Mesendoderm (in vitro differentiated cells): ENCODE measurements around the gene NES.
A peak's percentile ranks its signal among the peaks of the same experiment; 100 is the strongest.

Experiments
- DNase-seq: peaks from one replicate; pipeline ENCODE4 v3.0.0; 2013
- H2AK5ac ChIP-seq: 2 replicates; pipeline ENCODE4 v1.6.1; 2013; ENCODE audit warnings: low read length, inconsistent platforms
- H2BK120ac ChIP-seq: 2 replicates; pipeline ENCODE4 v1.6.1; 2013; ENCODE audit warnings: low read depth, mild to moderate bottlenecking, low read length, moderate library complexity, mixed read lengths
- H2BK15ac ChIP-seq: replicated peaks from 2 replicates; pipeline ENCODE4 v1.6.1; 2013; ENCODE audit warnings: low read depth, mild to moderate bottlenecking, moderate library complexity
- H2BK5ac ChIP-seq: 2 replicates; pipeline ENCODE4 v1.6.1; 2013; ENCODE audit warnings: low read length, inconsistent platforms
- H3K18ac ChIP-seq: 2 replicates; pipeline ENCODE4 v1.6.1; 2013; ENCODE audit warnings: mild to moderate bottlenecking, low read length, mixed read lengths
- H3K23ac ChIP-seq: one replicate; pipeline ENCODE4 v1.6.1; 2013; ENCODE audit warnings: low read length
- H3K27ac ChIP-seq: 2 replicates; pipeline ENCODE4 v1.5.1; 2013; ENCODE audit warnings: low read depth, mild to moderate bottlenecking, inconsistent platforms, low read length, moderate library complexity
- H3K27me3 ChIP-seq: 2 replicates; pipeline ENCODE4 v1.6.1; 2013; ENCODE audit warnings: low read length, control low read depth, mild to moderate bottlenecking, inconsistent platforms; ENCODE audit not compliant: insufficient read depth, poor library complexity
- H3K36me3 ChIP-seq: 2 replicates; pipeline ENCODE4 v1.6.1; 2013; ENCODE audit warnings: low read length, inconsistent platforms; ENCODE audit not compliant: control insufficient read depth, insufficient read depth
- H3K4ac ChIP-seq: one replicate; pipeline ENCODE4 v1.6.1; 2013; ENCODE audit warnings: low read depth, mild to moderate bottlenecking, low read length, moderate library complexity
- H3K4me1 ChIP-seq: 2 replicates; pipeline ENCODE4 v1.6.1; 2013; ENCODE audit warnings: low read depth, low read length, inconsistent platforms; ENCODE audit not compliant: control insufficient read depth
- H3K4me2 ChIP-seq: 2 replicates; pipeline ENCODE4 v1.6.1; 2013; ENCODE audit warnings: low read length
- H3K4me3 ChIP-seq: 2 replicates; pipeline ENCODE4 v1.5.1; 2013; ENCODE audit warnings: mild to moderate bottlenecking, low read length
- H3K56ac ChIP-seq: one replicate; pipeline ENCODE4 v1.6.1; 2013; ENCODE audit warnings: low read length
- H3K79me1 ChIP-seq: 2 replicates; pipeline ENCODE4 v1.6.1; 2013; ENCODE audit warnings: low read length, inconsistent platforms
- H3K79me2 ChIP-seq: 2 replicates; pipeline ENCODE4 v1.6.1; 2013; ENCODE audit warnings: mild to moderate bottlenecking, low read length; ENCODE audit not compliant: control insufficient read depth, insufficient read depth
- H3K9ac ChIP-seq: 2 replicates; pipeline ENCODE4 v1.6.1; 2013; ENCODE audit warnings: low read length, inconsistent platforms
- H4K5ac ChIP-seq: one replicate; pipeline ENCODE4 v1.6.1; 2013; ENCODE audit warnings: low read length
- H4K8ac ChIP-seq: one replicate; pipeline ENCODE4 v1.6.1; 2013; ENCODE audit warnings: low read depth, mild to moderate bottlenecking, control low read depth, low read length, moderate library complexity
- WGBS: extraction: QIAGEN DNeasy Blood & Tissue Kit; methylation state at CpG from one replicate; pipeline ENCODE4 v1.1.7; 2013; ENCODE audit warnings: low lambda C conversion rate, missing lambda C conversion rate; ENCODE audit not compliant: insufficient coverage; ENCODE audit errors: extremely low coverage; 5-methylcytosine and 5-hydroxymethylcytosine counted together

The NES gene

DNA sequence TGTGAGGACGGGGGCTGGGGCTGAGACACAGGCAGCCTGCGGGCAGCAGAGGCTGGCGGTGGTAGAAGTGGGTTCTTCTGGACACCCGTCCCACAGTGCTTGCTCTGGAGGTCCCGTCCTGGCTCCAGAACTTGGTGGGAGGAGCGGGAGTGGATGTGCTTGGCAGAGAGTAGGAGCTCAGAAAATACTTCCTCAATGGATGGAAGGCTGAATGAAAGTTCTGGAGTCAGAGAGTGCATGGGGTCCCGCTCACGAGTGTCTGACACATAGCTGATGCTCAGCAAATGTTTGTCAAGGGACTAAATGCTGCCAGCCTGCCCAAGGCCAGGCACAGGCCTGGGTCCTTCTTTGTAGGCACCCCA, 13.4 kb upstream of the NES start:
- no peak for DNase-seq
- Histone ChIP-seq H3K27ac (no peak overlapping the region), H3K4me1 (peaks cover 31% of the 10 kb centered on the region)

DNA sequence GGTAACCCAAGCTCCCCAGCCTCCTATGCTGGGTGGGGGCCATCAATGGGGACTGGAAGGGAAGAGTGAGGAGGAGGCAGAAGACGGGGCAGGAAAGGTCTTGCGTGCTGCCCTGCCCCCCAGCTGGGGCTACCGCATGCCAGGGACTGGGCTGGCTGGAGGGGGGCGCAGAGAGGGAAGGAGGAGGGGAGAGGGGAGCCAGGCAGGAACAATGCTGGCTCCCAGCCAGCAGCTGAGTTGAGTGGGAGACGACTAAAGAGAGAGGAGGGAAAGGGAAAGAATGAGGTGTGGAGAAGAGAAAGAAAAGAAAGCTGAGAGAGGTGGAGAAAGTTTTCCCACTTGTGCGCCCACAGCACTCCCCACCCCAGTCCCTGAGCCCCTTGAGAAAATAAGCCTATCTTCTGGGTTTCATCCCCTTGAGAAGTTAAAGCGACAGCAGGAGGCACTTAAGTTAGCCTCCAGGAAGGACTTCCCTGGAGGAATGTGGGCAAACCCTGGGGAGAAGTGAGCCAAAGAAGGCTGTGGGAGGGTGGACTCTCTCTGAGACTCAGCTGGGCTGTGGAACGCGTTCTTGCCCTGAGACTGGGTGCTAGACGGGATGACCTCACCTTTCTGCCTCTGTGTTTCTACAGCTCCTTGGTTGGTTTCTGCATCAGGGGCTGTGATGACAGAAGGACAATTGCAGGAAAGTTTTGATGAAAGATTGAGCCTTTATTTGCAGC, 12.9 kb upstream of the NES start:
- Histone ChIP-seq H3K56ac (peak overlapping the region; percentile 70), H2BK5ac (no peak overlapping the region), H3K4ac (no peak overlapping the region), H2BK120ac (no peak overlapping the region), H2BK15ac (no peak overlapping the region), H3K4me1 (peaks cover 31% of the 10 kb centered on the region), H3K36me3 (no peaks in the 10 kb centered on the region), H3K18ac (no peak overlapping the region), H3K4me3 (no peak overlapping the region), H3K27ac (no peak overlapping the region), H3K23ac (no peak overlapping the region), H3K9ac (peak overlapping the region; percentile 52), H2AK5ac (no peak overlapping the region), H4K5ac (no peak overlapping the region), H4K8ac (no peak overlapping the region), H3K27me3 (no peaks in the 10 kb centered on the region), H3K79me1 (no peaks in the 10 kb centered on the region), H3K4me2 (peak overlapping the region; percentile 30), H3K79me2 (no peaks in the 10 kb centered on the region)
- WGBS, result no CpG with 5 or more reads among the region's 10 CpGs
- peak; percentile 63 for DNase-seq

More for the DNA sequence above, 13.4 kb upstream of the NES start:
- H4K8ac ChIP-seq, result no peak overlapping the region
- no peak overlapping the region for H4K5ac ChIP-seq
- no peak overlapping the region for H2AK5ac ChIP-seq
- H2BK120ac ChIP-seq, result no peak overlapping the region
- no peaks in the 10 kb centered on the region for H3K36me3 ChIP-seq
- no peak overlapping the region for H3K4me3 ChIP-seq
- H3K23ac ChIP-seq, result no peak overlapping the region
- no peak overlapping the region for H3K9ac ChIP-seq
- no peaks in the 10 kb centered on the region for H3K79me2 ChIP-seq
- no peak overlapping the region for H2BK5ac ChIP-seq
- no peaks in the 10 kb centered on the region for H3K79me1 ChIP-seq
- H2BK15ac ChIP-seq, result no peak overlapping the region
- peak overlapping the region; percentile 31 for H3K56ac ChIP-seq
- no peak overlapping the region for H3K4me2 ChIP-seq
- WGBS, result no CpG with 5 or more reads among the region's 8 CpGs
- no peak overlapping the region for H3K4ac ChIP-seq
- H3K27me3 ChIP-seq, result no peaks in the 10 kb centered on the region
- peak overlapping the region; percentile 4 for H3K18ac ChIP-seq

DNA sequence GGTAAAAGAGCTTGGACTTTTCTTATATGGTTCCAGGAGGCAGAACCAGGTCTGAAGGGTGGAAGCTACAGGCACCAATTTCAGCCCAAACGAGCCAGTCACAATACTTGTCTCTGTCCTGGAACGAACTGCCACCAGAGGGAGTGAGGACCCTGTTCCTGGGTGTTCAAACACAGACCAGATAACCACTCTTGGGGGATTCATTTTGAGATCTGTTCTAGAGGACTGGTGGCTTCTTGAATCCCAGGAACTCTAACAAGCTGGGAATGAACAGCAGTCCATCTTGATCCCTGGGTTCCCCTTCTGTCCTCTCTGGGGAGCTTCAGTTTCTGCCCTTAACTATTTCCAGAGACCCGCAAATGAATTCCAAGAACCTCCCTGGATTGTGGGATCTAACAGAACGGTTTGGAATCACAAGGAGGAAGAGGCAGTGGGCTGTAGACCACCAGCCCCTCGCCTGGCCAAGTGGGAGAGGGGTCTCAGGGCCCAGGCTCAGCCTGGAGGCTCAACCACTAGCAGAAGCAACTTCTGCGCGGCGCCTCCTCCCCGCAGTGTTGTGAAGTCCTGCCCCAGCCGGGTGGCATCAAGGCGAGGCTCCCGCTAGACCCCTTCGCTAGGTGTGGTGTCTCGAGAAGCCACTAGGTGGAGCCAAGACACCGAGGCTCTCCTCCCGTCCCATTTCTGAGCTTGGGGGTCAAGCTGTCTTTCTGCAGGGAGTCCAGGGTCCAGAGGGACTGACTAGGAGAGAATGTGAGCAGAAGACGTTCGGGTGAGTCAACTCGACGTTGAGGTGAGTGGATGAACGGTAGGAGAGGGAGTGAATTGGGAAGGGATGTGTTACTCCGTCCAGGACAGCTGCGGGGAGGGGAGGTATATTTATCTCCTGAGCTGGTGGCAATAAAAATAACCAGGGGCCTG, 12.1 kb upstream of the NES start:
- no peak overlapping the region for H3K18ac ChIP-seq
- H3K36me3 ChIP-seq, result no peaks in the 10 kb centered on the region
- peak overlapping the region; percentile 30 for H3K4me2 ChIP-seq
- WGBS, result no CpG with 5 or more reads among the region's 23 CpGs
- H2BK120ac ChIP-seq, result no peak overlapping the region
- peak overlapping the region; percentile 76 for H3K56ac ChIP-seq
- no peak overlapping the region for H2BK15ac ChIP-seq
- H3K27me3 ChIP-seq, result no peaks in the 10 kb centered on the region
- no peak overlapping the region for H3K4me3 ChIP-seq
- no peak overlapping the region for H4K5ac ChIP-seq
- no peaks in the 10 kb centered on the region for H3K79me1 ChIP-seq
- H3K23ac ChIP-seq, result no peak overlapping the region
- peak overlapping the region; percentile 52 for H3K9ac ChIP-seq
- H2BK5ac ChIP-seq, result no peak overlapping the region
- H3K4ac ChIP-seq, result peak overlapping the region; percentile 10
- H4K8ac ChIP-seq, result no peak overlapping the region
- no peak overlapping the region for H2AK5ac ChIP-seq
- H3K27ac ChIP-seq, result no peak overlapping the region
- H3K79me2 ChIP-seq, result no peaks in the 10 kb centered on the region
- DNase-seq, result peak; percentile 93
- H3K4me1 ChIP-seq, result peaks cover 28% of the 10 kb centered on the region

DNA sequence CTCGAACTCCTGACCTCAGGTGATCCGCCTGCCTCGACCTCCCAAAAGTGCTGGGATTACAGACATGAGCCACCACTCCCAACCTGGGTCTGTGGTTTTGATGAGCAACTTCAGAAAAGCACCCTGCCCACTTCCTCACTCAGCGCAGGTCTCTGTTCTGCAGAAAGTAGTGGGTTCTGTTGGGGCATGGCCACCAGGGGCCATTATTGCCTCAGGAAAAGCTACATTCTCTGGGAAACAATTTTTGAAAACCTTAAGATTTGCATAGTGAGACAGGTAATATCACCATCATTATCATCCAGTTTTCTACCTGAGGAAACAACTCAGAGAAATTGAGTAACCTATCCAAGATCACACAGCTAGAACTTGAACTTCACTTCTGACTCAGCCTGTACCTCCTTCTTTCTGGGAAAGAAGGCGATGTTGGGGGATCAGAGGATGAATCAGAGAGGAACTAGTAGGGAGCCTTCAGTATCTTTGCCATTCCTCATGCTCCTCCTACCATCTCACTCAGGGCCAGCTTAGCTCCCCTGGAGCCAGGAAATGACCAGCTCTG, 7.1 kb upstream of the NES start:
- no CpG with 5 or more reads among the region's 5 CpGs for WGBS
- no peak for DNase-seq
- Histone ChIP-seq H2AK5ac (no peak overlapping the region), H3K9ac (no peak overlapping the region), H2BK5ac (no peak overlapping the region), H3K27ac (no peak overlapping the region), H3K23ac (no peak overlapping the region), H4K8ac (no peak overlapping the region), H3K79me1 (no peaks in the 10 kb centered on the region), H3K4ac (no peak overlapping the region), H3K4me1 (no peaks in the 10 kb centered on the region), H3K56ac (no peak overlapping the region), H2BK120ac (no peak overlapping the region), H3K18ac (no peak overlapping the region), H3K79me2 (no peaks in the 10 kb centered on the region), H3K36me3 (no peaks in the 10 kb centered on the region), H3K4me2 (no peak overlapping the region), H3K4me3 (no peak overlapping the region), H4K5ac (no peak overlapping the region), H2BK15ac (no peak overlapping the region), H3K27me3 (no peaks in the 10 kb centered on the region)

DNA sequence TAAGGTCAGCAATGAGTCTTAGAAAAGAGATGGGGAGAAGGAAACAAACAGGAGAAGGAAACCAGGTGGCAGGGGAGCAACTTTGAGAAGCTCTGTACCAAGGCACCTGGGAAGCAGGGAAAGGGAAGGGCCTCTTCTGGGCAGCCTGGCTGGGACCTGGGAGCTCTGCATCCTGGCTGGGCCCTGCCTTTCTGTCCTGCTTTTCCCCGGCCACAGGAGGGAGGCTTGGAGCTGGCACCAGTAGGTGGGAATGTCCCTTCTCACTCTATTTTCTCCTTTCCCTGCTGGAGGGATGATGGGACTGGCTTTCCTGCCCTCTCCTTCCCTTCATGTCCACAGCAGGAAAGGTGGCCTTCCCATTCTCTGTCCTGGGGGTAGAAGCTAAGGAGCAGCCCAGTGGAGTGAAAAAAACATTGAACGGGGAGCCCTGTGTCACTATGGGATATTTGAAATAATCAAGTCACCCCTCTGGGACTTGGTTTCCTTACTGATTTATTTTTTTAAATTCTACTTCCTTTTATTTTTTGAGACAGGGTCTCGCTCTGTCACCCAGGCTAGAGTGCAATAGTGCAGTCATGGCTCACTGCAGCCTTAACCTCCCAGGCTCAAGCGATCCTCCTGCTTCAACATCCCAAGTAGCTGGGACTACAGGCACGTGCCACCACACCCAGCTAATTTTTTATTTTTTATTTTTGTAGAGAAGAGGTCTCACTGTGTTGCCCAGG, 5.1 kb upstream of the NES start:
- H3K9ac ChIP-seq, result no peak overlapping the region
- H2BK120ac ChIP-seq, result no peak overlapping the region
- H3K4ac ChIP-seq, result no peak overlapping the region
- H3K27ac ChIP-seq, result no peak overlapping the region
- H3K36me3 ChIP-seq, result no peaks in the 10 kb centered on the region
- H4K5ac ChIP-seq, result no peak overlapping the region
- peak overlapping the region; percentile 71 for H3K56ac ChIP-seq
- H3K4me3 ChIP-seq, result no peak overlapping the region
- DNase-seq, result peak; percentile 82
- H3K4me1 ChIP-seq, result no peaks in the 10 kb centered on the region
- H3K79me1 ChIP-seq, result no peaks in the 10 kb centered on the region
- H2BK5ac ChIP-seq, result no peak overlapping the region
- no peak overlapping the region for H2BK15ac ChIP-seq
- H3K18ac ChIP-seq, result no peak overlapping the region
- no peak overlapping the region for H4K8ac ChIP-seq
- H3K27me3 ChIP-seq, result no peaks in the 10 kb centered on the region
- no peak overlapping the region for H3K4me2 ChIP-seq
- no peak overlapping the region for H3K23ac ChIP-seq
- no CpG with 5 or more reads among the region's 5 CpGs for WGBS
- H2AK5ac ChIP-seq, result no peak overlapping the region
- no peaks in the 10 kb centered on the region for H3K79me2 ChIP-seq
